Esophagus muscularis mucosa (tissue), 4 donors: Measurements from ENCODE around the gene MICAL3. TPM values are rescaled to one million over a fixed set of nuclear protein-coding genes. Genes with fewer than 3 reads are reported as not detected.
"Not testable (repeated sequence)": the region's sequence is repeated elsewhere in the genome, so short reads cannot be mapped to it uniquely, and the experiment has no call there.

Experiments
- DNase-seq: peaks from one replicate; pipeline ENCODE4 v3.0.0-alpha.2; 2017; ENCODE audit errors: extremely low spot score
- H3K27ac ChIP-seq, 4 donors: fragments of 200-600 bp; sonication (generic); replicated peaks in 1 of 4; 1 replicate in 3 of 4; 2 replicates in 1 of 4; pipeline ENCODE4 v1.5.1; 2016 to 2019; ENCODE audit warnings: mild to moderate bottlenecking in 1 of 4
- H3K27me3 ChIP-seq, 4 donors: fragments of 200-600 bp; sonication (generic); one replicate each; pipeline versions ENCODE4 v1.5.1 to v1.6.0; 2016 to 2019
- H3K36me3 ChIP-seq, 4 donors: fragments of 200-600 bp; sonication (generic); one replicate each; pipeline ENCODE4 v1.5.1; 2016 to 2019
- H3K4me1 ChIP-seq, 4 donors: fragments of 200-600 bp; sonication (generic); one replicate each; pipeline ENCODE4 v1.5.1; 2016 to 2019
- H3K4me3 ChIP-seq, 4 donors: fragments of 200-600 bp; sonication (generic); 1 replicate in 2 of 4; 2 replicates in 2 of 4; pipeline ENCODE4 v1.5.1; 2016 to 2019; ENCODE audit warnings: mild to moderate bottlenecking in 4 of 4, moderate library complexity in 1 of 4
- H3K9me3 ChIP-seq, 4 donors: fragments of 200-600 bp; sonication (generic); 1 replicate in 3 of 4; 2 replicates in 1 of 4; pipeline ENCODE4 v1.5.1; 2016 to 2019
- EP300 ChIP-seq: sonication (generic); formaldehyde crosslinking; IDR thresholded peaks from one replicate; pipeline ENCODE4 v1.6.1; 2017; ENCODE audit warnings: antibody characterized with exemption
- POLR2A ChIP-seq: fragments of 450-650 bp; IDR thresholded peaks from one replicate; pipeline ENCODE4 v1.6.1; 2017; ENCODE audit warnings: antibody characterized with exemption, moderate library complexity, mild to moderate bottlenecking, low read depth
- POLR2AphosphoS5 ChIP-seq, 2 donors: sonication (generic); formaldehyde crosslinking; IDR thresholded peaks; one replicate each; pipeline ENCODE4 v1.6.1; 2017; ENCODE audit warnings: antibody characterized with exemption in 2 of 2
- WGBS: methylation state at CpG from one replicate; pipeline ENCODE4 v1.1.5; 2018; 5-methylcytosine and 5-hydroxymethylcytosine counted together
- intact Hi-C: fragments of 100-400 bp; cut with DNase I; formaldehyde crosslinking; loops from one replicate; pipeline ENCODE4 v1.15.1; 2023
- total RNA-seq, 4 donors: library from RNA; depleted of rRNA; stranded (reverse); fragments of >200 nt; gene quantifications; one replicate each; pipeline versions ENCODE4 v1.1.0 to v1.2.1, GENCODE V29; 2016
- TF ChIP-seq, protein P1 (sequence below), 3 experiments: fragments of 200-600 bp in 2 of 3; fragments of 450-650 bp in 1 of 3; sonication (generic) in 2 of 3; IDR thresholded peaks; one replicate each; pipeline ENCODE4 v1.5.1; 2017 to 2019; ENCODE audit warnings: antibody characterized with exemption in 3 of 3, mild to moderate bottlenecking in 2 of 3, moderate library complexity in 1 of 3

The MICAL3 gene
- total RNA-seq, 4 donors from 2014 or later: 35.1 to 91.8 (median 67.8) TPM

- H3K9me3 ChIP-seq: no peaks in the 10 kb centered on the region
- no peak overlapping the region for H3K27ac ChIP-seq
- 95% methylated on average over 2 of the region's 2 CpGs for WGBS
- no peaks in the 10 kb centered on the region for H3K27me3 ChIP-seq
- intact Hi-C loops: no loop called here
- peaks cover 0 to 8% (median 2%) of the 10 kb centered on the region in 4 donors for H3K4me1 ChIP-seq
- H3K4me3 ChIP-seq: no peak overlapping the region
- H3K36me3 ChIP-seq: no peaks in the 10 kb centered on the region
- no peak for TF ChIP-seq POLR2AphosphoS5 (IDR thresholded peaks at IDR 0.05)
- no peak for TF ChIP-seq POLR2A
- TF ChIP-seq EP300: no peak
- TF ChIP-seq, protein P1, sequence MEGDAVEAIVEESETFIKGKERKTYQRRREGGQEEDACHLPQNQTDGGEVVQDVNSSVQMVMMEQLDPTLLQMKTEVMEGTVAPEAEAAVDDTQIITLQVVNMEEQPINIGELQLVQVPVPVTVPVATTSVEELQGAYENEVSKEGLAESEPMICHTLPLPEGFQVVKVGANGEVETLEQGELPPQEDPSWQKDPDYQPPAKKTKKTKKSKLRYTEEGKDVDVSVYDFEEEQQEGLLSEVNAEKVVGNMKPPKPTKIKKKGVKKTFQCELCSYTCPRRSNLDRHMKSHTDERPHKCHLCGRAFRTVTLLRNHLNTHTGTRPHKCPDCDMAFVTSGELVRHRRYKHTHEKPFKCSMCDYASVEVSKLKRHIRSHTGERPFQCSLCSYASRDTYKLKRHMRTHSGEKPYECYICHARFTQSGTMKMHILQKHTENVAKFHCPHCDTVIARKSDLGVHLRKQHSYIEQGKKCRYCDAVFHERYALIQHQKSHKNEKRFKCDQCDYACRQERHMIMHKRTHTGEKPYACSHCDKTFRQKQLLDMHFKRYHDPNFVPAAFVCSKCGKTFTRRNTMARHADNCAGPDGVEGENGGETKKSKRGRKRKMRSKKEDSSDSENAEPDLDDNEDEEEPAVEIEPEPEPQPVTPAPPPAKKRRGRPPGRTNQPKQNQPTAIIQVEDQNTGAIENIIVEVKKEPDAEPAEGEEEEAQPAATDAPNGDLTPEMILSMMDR (IDR thresholded peaks at IDR 0.05): no peak
- DNase-seq: no peak
These were observed 10.9 kb downstream of the MICAL3 start for GRCh38 chr22:18013436-18013835.

- Histone ChIP-seq H3K27ac (no peak overlapping the region), H3K4me1 (peaks cover 0 to 8% (median 2%) of the 10 kb centered on the region in 4 donors), H3K36me3 (no peaks in the 10 kb centered on the region), H3K9me3 (no peaks in the 10 kb centered on the region), H3K4me3 (no peak overlapping the region), H3K27me3 (no peaks in the 10 kb centered on the region)
- TF ChIP-seq POLR2AphosphoS5 (IDR thresholded peaks at IDR 0.05): no peak
- TF ChIP-seq EP300: no peak
- TF ChIP-seq, protein P1 (IDR thresholded peaks at IDR 0.05): no peak
- no peak for TF ChIP-seq POLR2A
- no peak for DNase-seq
- intact Hi-C loops: no loop called here
- WGBS: 62% methylated on average over 3 of the region's 5 CpGs
These were observed 11.8 kb downstream of the MICAL3 start for GRCh38 chr22:18012531-18012930.

GRCh38 chr22:18010266-18010665, 14.1 kb downstream of the MICAL3 start:
- no peaks in the 10 kb centered on the region for H3K36me3 ChIP-seq
- H3K9me3 ChIP-seq: no peaks in the 10 kb centered on the region
- H3K27ac ChIP-seq: no peak overlapping the region
- no peak overlapping the region for H3K4me3 ChIP-seq
- no peak for DNase-seq
- TF ChIP-seq POLR2AphosphoS5 (IDR thresholded peaks at IDR 0.05) (no peak), EP300 (no peak)
- H3K4me1 ChIP-seq: peaks cover 8 to 19% (median 11%) of the 10 kb centered on the region in 4 donors
- H3K27me3 ChIP-seq: no peaks in the 10 kb centered on the region
- 88% methylated on average over 2 of the region's 2 CpGs for WGBS
- intact Hi-C loops: no loop called here

DNA sequence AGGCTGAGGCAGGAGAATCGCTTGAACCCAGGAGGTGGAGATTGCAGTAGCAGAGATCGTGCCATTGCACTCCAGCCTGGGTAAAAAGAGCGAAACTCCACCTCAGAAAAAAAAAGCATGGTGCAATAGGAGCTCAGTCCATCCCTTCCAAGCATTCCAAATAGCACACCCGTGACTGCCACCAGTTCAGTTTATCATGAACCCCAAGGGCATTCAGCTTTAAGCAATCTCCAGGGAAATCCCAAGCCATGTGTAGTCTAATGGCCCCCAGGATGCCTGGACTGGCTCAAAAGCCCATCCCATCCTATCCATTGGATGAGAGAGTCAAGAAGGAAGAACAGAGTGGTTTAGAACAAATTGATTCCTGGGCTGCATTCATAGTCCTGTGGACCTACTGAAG, 16.2 kb downstream of the MICAL3 start:
- TF ChIP-seq, protein P1 (IDR thresholded peaks at IDR 0.05): no peak
- TF ChIP-seq POLR2A (no peak), POLR2AphosphoS5 (IDR thresholded peaks at IDR 0.05) (no peak), EP300 (no peak)
- DNase-seq: no peak
- no peak overlapping the region for H3K4me3 ChIP-seq
- no peaks in the 10 kb centered on the region for H3K9me3 ChIP-seq
- no peak overlapping the region for H3K27ac ChIP-seq
- peaks cover 14 to 24% (median 15%) of the 10 kb centered on the region in 4 donors for H3K4me1 ChIP-seq
- H3K36me3 ChIP-seq: no peaks in the 10 kb centered on the region
- H3K27me3 ChIP-seq: no peaks in the 10 kb centered on the region
- intact Hi-C loops: no loop called here
- 95% methylated on average over 4 of the region's 4 CpGs for WGBS

GRCh38 chr22:18005201-18005926, 19.0 kb downstream of the MICAL3 start:
- Histone ChIP-seq H3K27ac (peak overlapping the region; percentile 53 to 63 (median 58)), H3K9me3 (no peaks in the 10 kb centered on the region), H3K4me1 (peaks cover 15 to 28% (median 25%) of the 10 kb centered on the region in 4 donors), H3K4me3 (no peak overlapping the region), H3K27me3 (no peaks in the 10 kb centered on the region), H3K36me3 (no peaks in the 10 kb centered on the region)
- TF ChIP-seq POLR2A (no peak), EP300 (no peak), POLR2AphosphoS5 (IDR thresholded peaks at IDR 0.05) (no peak)
- TF ChIP-seq, protein P1 (IDR thresholded peaks at IDR 0.05): no peak
- WGBS: 48% methylated on average over 8 of the region's 8 CpGs
- intact Hi-C loops: no loop called here
- no peak for DNase-seq

DNA sequence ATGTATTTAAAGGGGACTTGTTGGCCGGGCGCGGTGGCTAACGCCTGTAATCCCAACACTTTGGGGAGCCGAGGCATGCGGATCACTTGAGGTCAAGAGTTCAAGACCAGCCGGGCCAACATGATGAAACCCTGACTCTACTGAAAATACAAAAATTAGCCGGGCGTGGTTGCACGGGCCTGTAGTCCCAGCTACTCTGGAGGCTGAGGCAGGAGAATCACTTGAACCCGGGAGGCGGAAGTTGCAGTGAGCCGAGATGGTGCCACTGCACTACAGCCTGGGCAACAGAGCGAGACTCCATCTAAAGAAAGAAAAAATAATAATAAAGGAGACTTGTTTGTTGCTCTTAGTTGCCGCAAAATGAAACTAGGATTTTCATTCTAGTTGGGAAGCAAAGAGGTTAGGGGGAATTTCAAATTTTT, 22.5 kb downstream of the MICAL3 start:
- Histone ChIP-seq H3K4me1 (peaks cover 31 to 55% (median 50%) of the 10 kb centered on the region in 4 donors), H3K4me3 (peak overlapping the region; percentile 77 to 94 (median 89)), H3K27ac (peak overlapping the region; percentile 89 to 95 (median 92))
- H3K27me3 ChIP-seq, DNase-seq, H3K9me3 ChIP-seq, H3K36me3 ChIP-seq: not testable (repeated sequence)
- intact Hi-C loops: loop anchor here (2.0 to 5.0 kb wide), 2 partner anchors 75 to 170 kb away; partner anchors contain the start of gene PEX26
- 39% methylated on average over 15 of the region's 15 CpGs for WGBS
